Activated CD4-positive, CD25-positive, alpha-beta regulatory T cell treated with anti-CD3 and anti-CD28 coated beads, Interleukin-2, amount 50 U/mL, for 72 hours (primary cell): ENCODE results near the gene BRD7.
"Not testable (repeated sequence)": the region's sequence is repeated elsewhere in the genome, so short reads cannot be mapped to it uniquely, and the experiment has no call there.

Experiments
- DNase-seq: peaks from one replicate; pipeline ENCODE4 v3.0.0; 2021

Gene BRD7

GRCh38 chr16:50354629-50355456 is 13.9 kb downstream of the BRD7 start:
- no peak for DNase-seq

- DNase-seq = no peak
These were observed 14.7 kb downstream of the BRD7 start for GRCh38 chr16:50354082-50354481.

- no peak for DNase-seq
These were observed 16.8 kb downstream of the BRD7 start for GRCh38 chr16:50351952-50352351.

GRCh38 chr16:50351116-50351515 is 17.7 kb downstream of the BRD7 start:
- DNase-seq = no peak

GRCh38 chr16:50345210-50345609 is 23.6 kb downstream of the BRD7 start:
- not testable (repeated sequence) for DNase-seq

GRCh38 chr16:50343566-50343965 is 25.2 kb downstream of the BRD7 start:
- DNase-seq = not testable (repeated sequence)

GRCh38 chr16:50340578-50340977 is 28.2 kb downstream of the BRD7 start:
- no peak for DNase-seq

GRCh38 chr16:50338371-50339231 is 30.2 kb downstream of the BRD7 start:
- no peak for DNase-seq

- no peak for DNase-seq
These were observed 31.9 kb downstream of the BRD7 start for GRCh38 chr16:50336884-50337283.

GRCh38 chr16:50335196-50335958 is 33.4 kb downstream of the BRD7 start:
- no peak for DNase-seq

GRCh38 chr16:50334106-50334975 is 34.4 kb downstream of the BRD7 start:
- no peak for DNase-seq

- DNase-seq = no peak
These were observed 36.2 kb downstream of the BRD7 start for GRCh38 chr16:50332599-50332998.

- DNase-seq = no peak
These were observed 37.2 kb downstream of the BRD7 start for GRCh38 chr16:50331570-50331969.

GRCh38 chr16:50329446-50330189 is 39.2 kb downstream of the BRD7 start:
- no peak for DNase-seq

- DNase-seq = no peak
These were observed 41.8 kb downstream of the BRD7 start for GRCh38 chr16:50326835-50327465.

GRCh38 chr16:50326264-50326663 is 42.5 kb downstream of the BRD7 start:
- DNase-seq = no peak

GRCh38 chr16:50324345-50324744 is 44.4 kb downstream of the BRD7 start:
- no peak for DNase-seq

- DNase-seq = no peak
These were observed 45.3 kb downstream of the BRD7 start for GRCh38 chr16:50323335-50324011.

GRCh38 chr16:50322333-50322732 is 46.5 kb downstream of the BRD7 start:
- DNase-seq = no peak

GRCh38 chr16:50320310-50320709 is 48.5 kb downstream of the BRD7 start:
- no peak for DNase-seq
